HG02840 (cell line): ENCODE results near the gene GPR15.
"Not testable (repeated sequence)": the region's sequence is repeated elsewhere in the genome, so short reads cannot be mapped to it uniquely, and the experiment has no call there.

Experiments used
- ATAC-seq: cut with Tn5 transposase; IDR thresholded peaks from one replicate; pipeline ENCODE4 v1.9.1; 2021; ENCODE audit warnings: mild to moderate bottlenecking, moderate library complexity, moderate number of reproducible peaks; ENCODE audit not compliant: unreplicated experiment, low FRiP score

Gene GPR15

DNA sequence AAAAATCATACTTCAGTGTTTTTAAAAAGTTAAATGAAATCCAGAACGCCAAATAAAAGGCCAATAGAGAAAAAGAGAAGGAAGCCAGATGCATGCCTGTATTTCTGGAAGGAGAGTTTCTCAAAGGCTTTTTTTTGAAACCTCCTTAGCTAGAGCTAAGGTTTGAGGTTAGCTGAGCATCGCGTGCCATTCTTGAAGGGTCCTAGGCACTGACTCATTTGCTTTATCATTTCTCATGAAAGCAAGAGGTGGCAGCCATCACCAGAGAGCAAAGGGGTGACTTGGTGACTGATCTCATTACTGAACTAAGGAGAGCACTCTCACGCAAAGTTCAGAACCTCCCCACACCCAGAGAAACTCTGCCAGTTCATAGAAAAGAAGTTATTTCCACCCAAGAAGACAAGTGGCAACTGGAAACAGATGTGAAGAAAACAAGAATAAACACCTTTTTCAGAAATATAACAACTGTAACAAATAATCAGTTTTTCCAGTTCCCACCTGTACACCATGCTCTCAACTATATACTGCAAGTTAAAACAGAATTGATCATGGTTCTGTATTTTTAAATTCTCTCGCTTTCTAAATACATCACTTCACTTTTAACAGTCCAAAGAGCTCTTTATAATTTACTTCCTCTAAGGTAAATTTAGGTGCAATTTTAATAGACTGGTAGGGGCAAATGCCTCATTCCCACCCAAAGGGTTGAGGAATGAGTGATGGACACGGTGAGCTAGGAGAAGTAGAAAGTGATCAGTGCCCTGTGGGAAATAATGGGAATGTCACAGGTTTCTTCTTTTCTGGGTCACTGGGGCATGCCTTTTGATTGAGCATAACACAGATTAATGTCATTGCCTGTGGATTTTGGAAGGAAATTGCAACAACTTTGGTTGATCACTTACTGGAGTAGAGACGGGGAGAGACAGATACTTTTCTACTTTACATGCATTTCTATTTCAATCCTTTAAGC lies 24.7 kb downstream of the GPR15 start:
- peak; percentile 76 for ATAC-seq

DNA sequence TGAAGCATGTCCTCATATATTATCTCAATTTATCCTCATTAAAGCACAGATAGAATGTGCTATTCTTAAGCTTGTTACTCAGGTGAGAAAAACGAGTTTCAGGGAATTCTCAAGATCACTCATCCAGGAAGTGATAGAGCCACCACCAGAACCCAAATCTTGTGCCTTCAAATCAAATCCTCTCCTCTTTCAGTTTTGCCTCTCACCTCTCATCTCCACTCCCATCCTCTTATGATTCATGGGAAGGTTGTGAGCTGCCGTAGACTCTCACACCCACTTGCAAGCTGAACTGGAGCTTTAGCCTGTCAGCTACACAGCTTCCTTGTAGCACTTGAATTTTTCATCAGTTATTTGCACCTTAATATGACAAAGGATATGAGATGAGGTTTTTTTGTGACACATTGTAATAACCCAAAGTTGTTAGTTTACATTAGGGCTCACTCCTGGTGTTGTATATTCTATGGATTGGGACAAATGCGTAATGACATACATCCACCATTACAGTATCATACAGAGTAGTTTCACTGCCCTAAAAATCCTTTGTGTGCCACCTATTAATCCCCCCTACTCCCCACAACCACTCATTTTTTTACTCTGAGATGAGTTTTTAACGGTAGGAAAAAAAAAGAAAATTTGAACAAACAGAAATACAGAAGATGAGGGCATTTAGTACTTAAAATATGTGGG lies 25.7 kb downstream of the GPR15 start:
- ATAC-seq = no peak

DNA sequence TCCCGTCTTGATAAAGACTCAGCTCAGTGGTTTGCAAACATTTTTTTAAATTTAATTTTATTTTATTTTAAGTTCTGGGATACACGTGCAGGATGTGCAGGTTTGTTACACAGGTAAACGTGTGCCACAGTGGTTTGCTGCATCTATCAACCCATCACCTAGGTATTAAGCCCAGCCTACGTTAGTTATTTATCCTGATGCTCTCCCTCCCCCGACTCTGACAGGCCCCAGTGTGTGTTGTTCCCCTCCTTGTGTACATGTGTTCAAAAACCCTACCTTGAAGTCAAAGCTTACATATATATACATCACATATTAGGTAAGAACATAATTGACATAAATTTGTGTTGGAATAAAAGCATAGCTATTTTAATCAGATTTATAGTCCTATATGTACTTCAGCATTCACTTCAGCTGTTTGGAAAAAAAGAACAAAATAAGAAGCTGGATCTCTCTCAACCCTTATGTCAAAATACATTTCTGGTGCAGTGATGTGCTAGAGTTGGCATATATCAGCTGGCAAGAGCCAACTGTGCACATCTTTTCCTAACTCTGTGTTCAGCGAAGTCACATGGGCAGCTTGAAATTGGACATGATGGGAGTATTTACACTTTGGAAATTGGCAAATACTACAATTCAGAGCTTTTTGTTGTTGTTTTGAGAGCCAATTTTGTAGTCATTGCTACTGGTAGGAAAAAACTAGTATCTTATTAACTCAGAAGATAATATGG lies 26.5 kb downstream of the GPR15 start:
- no peak for ATAC-seq

DNA sequence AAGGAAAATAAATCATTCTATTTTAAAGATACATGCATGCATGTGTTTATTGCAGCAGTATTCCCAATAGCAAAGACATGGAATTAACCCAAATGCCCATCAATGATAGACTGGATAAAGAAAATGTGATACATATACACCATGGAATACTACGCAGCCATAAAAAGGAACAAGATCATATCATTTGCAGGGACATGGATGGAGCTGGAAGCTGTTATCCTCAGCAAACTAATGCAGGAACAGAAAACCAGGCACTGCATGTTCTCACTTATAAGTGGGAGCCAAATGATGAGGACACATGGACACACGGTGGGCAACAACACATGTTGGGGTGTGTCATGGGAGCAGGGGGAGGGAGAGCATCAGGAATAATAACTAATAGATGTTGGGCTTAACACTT lies 28.0 kb downstream of the GPR15 start:
- not testable (repeated sequence) for ATAC-seq

DNA sequence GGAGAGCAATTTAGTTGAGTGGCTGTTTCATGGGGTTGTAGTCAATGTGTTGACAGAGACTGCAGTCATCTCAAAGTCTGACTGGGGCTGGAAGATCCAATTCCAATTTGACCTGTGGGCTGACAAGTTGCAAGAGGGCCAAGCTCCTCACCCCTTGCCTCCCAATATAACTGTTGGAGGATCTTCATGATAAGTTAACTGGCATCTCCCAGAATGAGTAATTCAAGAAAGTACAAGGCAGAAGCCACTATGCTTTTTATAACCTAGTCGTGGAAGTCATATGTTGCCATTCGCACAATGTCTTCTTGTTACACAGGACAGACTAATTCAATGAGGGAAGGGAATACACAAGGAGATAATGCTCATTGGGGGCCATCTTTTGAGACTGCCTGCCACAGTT lies 29.1 kb downstream of the GPR15 start:
- ATAC-seq = no peak

DNA sequence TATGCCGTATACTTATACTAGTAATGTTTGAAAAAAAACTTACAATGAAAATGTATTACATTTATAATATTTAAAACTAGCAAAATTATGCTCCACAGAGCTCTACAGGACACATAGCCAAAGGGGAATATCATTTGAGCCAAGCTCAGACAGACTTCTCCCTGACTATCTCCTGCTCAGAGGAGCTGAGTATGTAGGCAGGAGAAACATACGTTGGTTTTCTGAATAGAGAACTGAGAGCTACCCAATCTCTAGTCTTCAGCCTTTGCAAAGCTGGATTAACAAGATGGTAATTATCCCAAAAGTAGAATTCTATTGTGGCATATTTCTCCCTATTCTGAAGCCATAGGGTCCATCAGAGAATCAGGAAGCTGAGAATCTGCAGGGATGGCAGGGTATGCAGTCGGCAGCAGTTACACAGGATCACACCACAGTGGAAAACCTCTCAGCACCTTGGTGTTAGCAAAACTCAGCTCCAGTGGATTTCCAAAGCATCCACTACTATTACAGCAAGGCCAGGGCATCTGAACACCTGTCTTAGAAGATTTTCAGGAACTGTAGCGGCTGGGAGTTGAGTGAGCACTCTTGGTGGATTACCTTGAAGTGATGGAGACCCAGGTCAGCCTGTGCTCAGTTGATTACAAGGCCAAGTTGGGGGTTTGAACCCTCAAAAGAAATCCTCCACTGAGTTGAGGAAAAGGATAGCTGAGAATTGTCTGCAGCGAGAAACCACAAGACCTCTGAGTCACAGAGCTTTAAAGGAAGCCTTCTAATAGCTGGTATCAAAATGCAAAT lies 30.1 kb downstream of the GPR15 start:
- no peak for ATAC-seq

DNA sequence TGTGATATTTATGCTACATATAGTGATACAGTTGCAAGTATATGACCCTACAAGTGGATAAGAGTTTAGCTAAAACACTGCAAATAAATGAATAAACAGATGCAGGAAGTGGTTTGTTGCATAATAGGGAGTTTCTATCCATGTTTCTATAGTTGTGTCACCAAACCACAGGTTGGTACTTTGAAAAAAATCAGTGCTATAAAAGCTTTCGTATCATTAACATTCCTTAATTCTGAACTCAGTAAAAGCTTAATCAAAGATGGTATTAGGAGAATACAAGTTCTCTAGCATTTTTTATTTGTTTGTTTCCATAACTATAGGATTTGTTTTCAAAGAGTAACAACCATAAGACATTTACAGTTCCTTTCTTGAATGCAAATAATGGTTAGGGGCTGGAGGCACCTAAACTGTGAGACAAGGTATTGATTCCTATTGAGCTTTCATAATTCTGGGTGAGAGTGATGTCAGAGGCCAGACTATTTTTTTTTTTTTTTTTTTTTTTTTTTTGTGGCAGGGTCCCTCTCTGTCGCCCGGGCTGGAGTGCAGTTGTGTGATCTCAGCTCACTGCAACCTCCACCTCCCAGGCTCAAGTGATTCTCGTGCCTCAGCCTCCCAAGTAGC lies 32.0 kb downstream of the GPR15 start:
- ATAC-seq = peak; percentile 59

DNA sequence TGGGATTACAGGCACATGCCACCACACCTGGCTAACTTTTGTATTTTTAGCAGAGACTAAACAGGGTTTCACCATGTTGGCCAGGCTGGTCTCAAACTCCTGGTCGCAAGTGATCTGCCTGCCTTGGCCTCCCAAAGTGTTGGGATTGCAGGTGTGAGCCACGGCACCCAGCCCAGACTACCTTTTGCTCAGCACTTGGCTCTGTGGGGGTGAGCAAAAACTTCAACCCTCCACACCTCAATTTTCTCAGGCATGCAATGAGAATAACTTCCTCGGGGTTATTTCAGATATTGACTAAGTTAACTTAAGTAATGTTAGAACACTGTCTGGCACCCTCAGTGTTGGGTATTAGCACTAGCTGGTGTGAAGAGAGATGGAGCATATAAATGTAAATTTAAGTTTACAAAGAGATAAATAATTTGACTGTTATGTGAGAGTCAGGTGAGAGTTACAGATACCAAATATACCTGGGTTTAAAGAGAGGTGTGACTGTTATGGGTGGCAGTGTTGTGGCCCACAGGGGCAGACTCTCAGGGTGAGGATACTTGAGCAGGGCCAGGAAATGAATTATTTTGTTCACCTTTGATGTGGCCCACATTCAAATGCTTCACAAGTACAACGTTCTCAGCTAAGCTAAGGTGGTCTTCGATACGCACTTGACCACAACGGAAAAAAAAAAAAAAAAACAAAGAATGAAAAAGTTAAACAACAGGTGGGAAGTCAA lies 32.7 kb downstream of the GPR15 start:
- peak; percentile 8 for ATAC-seq

DNA sequence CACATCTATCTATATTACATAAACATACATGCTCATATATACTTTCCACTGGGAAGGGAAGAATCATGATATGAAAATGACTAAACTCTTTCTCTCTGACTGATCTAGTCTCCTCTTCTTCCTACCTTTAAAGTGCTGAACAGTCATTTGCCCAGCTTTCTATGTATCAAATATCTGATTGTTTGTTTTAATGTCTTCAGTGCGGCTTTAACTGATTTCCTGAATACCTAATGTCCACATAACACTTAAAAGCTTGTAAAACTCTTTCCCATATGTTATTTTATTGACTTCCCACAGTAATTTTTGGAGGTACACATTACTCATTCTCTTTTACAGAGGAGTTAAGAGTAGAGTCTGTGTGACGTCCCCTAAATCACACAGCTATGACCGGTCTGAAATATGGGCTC lies 33.5 kb downstream of the GPR15 start:
- no peak for ATAC-seq

DNA sequence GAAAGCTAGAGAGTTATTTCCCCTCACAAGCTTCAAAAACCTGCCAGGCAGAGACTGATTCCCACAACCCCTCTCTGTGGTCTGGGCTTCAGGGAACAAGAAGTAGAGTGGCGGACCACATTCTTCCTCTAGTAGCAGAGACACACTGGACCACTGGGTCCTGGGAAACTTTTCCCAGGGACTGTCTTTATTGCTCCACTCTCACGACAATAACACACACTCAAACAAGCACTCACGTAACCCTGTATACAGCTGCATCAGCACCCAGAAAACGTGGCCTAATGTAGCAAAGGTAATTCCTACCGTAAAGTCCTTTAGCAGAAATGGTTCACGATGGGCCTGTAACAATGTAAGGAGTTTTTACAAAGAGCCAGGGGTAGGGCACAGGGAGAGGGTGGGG lies 34.1 kb downstream of the GPR15 start:
- ATAC-seq = no peak

DNA sequence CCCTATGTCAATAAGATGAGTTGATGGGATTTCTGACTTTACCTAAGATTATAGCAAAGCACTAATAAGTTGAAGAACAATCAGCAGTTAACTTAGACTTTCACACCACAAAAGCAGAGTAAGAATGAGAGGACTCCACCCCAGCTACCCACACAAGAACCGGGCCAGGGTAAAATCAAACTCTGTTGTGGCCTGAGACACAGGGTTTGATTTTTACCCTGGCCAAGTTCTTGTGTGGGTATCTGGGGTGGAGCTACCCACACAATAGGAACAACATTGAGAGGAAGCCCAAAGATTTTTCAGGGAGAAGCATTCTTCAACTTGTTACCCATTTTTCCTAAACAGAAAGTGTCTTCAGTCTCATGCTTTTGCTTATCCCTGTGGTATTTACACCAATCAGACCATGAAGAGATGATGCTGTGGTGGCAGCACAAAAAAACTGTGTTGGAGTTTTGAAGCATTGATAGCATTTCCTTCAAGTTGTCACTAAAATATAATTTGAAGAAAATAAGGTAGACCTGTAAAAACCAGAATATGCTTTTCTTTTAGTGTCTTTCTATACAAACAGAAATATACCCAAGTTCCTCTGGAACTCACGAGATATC lies 36.0 kb downstream of the GPR15 start:
- no peak for ATAC-seq

DNA sequence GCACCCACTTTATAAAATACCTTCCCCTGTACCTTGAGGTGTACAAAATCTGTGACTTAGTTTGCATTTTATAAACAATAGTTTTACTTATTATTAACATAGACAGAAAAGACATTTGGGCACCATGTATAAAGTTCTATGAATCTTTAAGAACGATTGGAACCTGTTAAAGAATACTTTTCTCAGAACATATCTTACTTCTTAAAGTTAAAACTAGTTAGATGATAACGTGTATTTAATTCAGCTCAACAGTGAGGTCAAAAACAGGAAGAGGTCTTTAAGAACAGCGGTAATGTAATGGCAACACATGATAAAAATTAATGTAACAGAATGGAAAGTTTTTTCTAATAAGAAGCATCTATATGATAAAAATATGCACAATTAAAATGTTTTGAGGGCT lies 36.6 kb downstream of the GPR15 start:
- no peak for ATAC-seq

DNA sequence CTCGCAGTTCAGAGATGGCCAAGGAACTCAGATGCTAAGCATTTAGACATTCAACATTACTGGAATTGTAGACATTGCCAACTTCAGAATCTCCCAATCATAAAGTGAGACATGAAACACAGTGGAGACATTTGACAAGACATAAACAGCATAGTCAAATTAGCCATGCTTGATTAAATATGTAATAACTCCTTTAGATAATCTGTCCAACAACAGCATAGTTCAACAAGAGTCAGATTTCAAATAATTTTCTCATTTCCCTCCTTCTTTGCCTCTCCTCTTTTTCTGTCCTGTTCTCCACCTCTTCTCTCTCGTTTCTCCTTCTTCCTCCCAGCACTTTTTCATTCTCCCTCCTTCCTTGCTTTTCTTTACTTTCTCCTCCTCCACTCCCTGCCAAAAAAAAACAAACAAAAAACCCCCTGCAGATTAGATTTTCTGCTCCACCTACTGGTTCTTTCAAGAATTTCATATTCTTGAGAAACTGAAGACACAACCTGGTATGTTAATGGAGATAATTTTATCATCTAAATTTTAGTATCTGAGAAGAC lies 41.5 kb downstream of the GPR15 start:
- no peak for ATAC-seq

DNA sequence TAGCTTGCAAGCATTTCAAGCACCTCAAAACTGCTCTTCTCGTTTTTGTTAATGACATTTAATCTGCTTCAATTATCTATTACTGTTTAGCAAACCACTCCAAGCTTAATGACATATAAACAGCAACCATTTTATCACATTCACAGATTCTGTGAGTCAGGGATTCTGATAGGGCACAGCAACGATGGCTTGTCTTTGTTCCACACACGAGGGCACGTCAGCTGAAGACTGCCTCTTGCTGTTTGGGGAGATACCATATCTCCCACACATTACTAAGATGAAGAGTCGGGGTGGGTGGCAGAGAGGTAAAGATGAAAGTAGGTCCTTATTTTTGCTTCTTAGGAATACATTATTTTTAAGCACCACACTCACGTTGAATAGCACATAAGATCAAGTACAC lies 42.4 kb downstream of the GPR15 start:
- no peak for ATAC-seq

DNA sequence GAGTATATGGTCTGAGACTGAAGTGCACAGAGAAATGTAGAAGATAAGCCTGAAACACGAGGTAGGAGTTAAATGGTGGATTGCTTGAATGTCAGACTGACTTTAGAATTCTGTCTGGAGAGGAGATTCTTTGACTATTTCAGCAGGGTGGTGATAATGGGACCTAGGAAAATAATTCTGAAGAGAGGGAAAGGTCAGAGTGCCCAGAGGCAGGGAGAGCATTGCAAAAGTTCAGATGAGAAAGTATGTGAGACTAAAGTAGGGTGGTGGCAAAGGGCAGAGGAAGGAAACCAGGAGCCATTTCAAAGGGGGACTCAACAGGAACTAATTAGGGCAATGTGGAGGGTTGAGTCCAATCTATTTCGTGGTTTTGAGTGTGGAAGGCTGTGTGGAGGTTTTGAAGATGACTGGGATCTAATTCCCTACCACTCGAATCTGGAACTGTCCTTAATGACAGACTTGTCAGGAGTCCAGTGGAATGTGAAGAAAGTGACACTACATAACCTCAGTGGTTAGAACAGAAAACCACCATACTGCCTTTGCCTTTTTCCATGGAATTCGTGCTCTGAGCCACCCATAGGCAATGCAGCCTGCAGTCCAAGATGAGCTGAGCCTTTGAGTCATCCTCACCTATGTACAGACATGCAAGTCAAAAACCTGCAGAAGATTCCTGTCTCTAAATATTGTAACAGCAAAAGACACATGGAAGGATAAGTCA lies 45.6 kb downstream of the GPR15 start:
- ATAC-seq = no peak

DNA sequence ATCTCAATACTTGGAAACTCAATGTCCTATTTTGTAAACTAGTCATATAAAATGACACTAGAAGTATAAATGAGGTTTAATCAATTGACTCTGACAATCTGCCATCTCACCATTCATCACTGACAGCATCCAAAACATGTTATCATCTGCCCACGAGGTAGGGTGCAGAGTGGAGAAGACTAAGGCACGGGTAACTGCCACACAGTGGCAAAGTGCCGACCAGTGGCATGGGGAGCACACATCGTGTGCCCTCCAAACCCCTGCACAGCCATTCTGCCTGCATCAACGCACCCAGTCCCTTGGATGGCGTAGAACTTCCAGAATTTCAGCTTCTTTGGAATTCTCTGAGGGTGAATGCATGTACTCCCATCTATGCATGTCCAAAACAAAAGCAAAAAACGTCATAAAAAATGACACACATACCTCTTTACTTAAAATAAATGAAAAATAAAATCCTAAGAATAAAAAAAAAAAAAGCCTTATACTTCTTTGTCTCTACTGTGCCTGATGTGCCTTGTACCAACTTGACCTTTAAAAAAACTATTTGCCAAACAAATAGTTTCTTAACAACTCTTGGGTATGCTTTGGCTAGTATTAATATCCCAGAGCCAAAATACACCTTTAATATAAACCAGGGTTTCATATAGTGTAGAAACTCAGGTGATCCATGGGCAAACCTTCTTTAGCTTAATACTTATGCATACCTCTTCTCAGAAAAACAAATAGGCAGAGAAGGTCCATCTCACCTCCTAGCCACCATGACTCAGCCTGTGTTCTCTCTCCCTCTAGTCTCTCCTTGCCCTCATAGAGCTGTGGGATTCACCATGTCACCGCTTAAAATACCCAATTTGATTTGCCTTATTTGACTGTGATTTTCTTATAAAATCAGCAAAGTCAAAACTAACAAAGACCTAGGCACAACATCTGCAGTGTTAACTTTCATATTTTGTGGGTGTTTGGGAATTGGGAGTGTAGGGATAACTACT lies 48.9 kb downstream of the GPR15 start:
- ATAC-seq = no peak

DNA sequence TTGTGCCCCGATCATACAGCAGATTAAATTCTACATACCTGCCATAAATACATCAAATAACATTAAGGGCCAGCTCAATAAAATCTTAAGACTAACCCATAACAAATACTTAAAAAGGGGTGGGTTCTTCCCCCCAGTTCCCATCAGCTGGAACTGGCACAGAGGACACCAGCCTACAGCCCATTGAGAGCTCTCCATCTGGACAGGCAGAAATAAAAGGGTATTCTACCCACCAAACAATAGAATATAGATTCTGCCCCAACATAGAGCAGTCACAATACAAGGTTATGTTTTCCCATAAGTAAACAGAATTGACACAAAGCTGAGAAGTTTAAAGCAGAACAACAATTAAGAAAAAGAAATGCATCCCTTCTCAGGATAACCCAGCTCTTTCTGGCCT lies 49.7 kb downstream of the GPR15 start:
- ATAC-seq = no peak
